PC-9 (cell line): ENCODE data around the gene PABPC4L. TPM values are rescaled to one million over a fixed set of nuclear protein-coding genes. Genes with fewer than 3 reads are reported as not detected.

Experiments
- BruUV-seq: library from RNA; stranded (reverse); fragments of 400-500 nt; replicated peaks from 2 replicates; lab custom pipeline; 2021; lab: Mats Ljungman, UMichigan
- CTCF ChIA-PET: fragments of 300-600 bp; sonication (Branson Sonifier 250); formaldehyde crosslinking; loops from one replicate; lab custom pipeline; 2022; ENCODE audit warnings: antibody characterized with exemption; lab: Charles Lee
- POLR2A ChIA-PET: fragments of 300-600 bp; sonication (Branson Sonifier 250); formaldehyde crosslinking; loops from one replicate; lab custom pipeline; 2022; ENCODE audit warnings: antibody characterized with exemption; ENCODE audit not compliant: unreplicated experiment; lab: Charles Lee
- DNase-seq, 2 experiments: peaks; one replicate each; pipeline versions ENCODE4 v3.0.0 to v3.0.0-alpha.2; 2015 to 2022; ENCODE audit warnings: mixed read lengths in 1 of 2
- H2AFZ ChIP-seq: fragments of 200-600 bp; sonication (generic); 2 replicates; pipeline ENCODE4 v1.8.1; 2017; ENCODE audit warnings: antibody characterized with exemption
- H3F3A ChIP-seq: fragments of 200-600 bp; sonication (generic); 2 replicates; pipeline ENCODE4 v1.8.1; 2017; ENCODE audit warnings: antibody characterized with exemption, mild to moderate bottlenecking, low read depth; ENCODE audit not compliant: insufficient read depth
- H3K27ac ChIP-seq: fragments of 200-600 bp; sonication (generic); 2 replicates; pipeline ENCODE4 v1.6.1; 2016; ENCODE audit warnings: mixed run types
- H3K27me3 ChIP-seq: fragments of 200-600 bp; sonication (generic); 2 replicates; pipeline ENCODE4 v1.6.1; 2016; ENCODE audit warnings: low read depth, mixed run types; ENCODE audit not compliant: insufficient read depth
- H3K36me3 ChIP-seq: fragments of 200-600 bp; sonication (generic); 2 replicates; pipeline ENCODE4 v1.6.1; 2016; ENCODE audit warnings: low read depth, mixed run types
- H3K4me1 ChIP-seq: fragments of 200-600 bp; sonication (generic); replicated peaks from 2 replicates; pipeline ENCODE4 v1.6.1; 2016; ENCODE audit warnings: mixed run types; ENCODE audit not compliant: insufficient read depth
- H3K4me2 ChIP-seq: fragments of 200-600 bp; sonication (generic); 2 replicates; pipeline ENCODE4 v1.6.1; 2017; ENCODE audit warnings: mixed run types
- H3K4me3 ChIP-seq: fragments of 200-600 bp; sonication (generic); 2 replicates; pipeline ENCODE4 v1.6.1; 2016; ENCODE audit warnings: mixed run types
- H3K79me2 ChIP-seq: fragments of 200-600 bp; sonication (generic); 2 replicates; pipeline ENCODE4 v1.6.1; 2017; ENCODE audit warnings: low read depth, mixed run types
- H3K9me2 ChIP-seq: fragments of 200-600 bp; sonication (generic); 2 replicates; pipeline ENCODE4 v1.8.1; 2017; ENCODE audit warnings: mild to moderate bottlenecking; ENCODE audit not compliant: insufficient read depth
- H3K9me3 ChIP-seq: fragments of 200-600 bp; sonication (generic); 2 replicates; pipeline ENCODE4 v1.8.1; 2016; ENCODE audit warnings: low read depth; ENCODE audit not compliant: insufficient read depth
- H4K20me1 ChIP-seq: fragments of 200-600 bp; sonication (generic); 2 replicates; pipeline ENCODE4 v1.8.1; 2017; ENCODE audit not compliant: insufficient read depth
- CTCF ChIP-seq: fragments of 200-600 bp; sonication (generic); conservative IDR thresholded peaks from 2 replicates; pipeline ENCODE4 v1.6.1; 2017; ENCODE audit warnings: mixed run types, antibody characterized with exemption, mild to moderate bottlenecking, moderate library complexity
- EZH2 ChIP-seq: fragments of 200-600 bp; sonication (generic); IDR thresholded peaks from 2 replicates; pipeline ENCODE4 v1.8.0; 2017; ENCODE audit warnings: antibody characterized with exemption, low read depth
- intact Hi-C: fragments of 100-400 bp; cut with micrococcal nuclease; formaldehyde crosslinking; loops from one replicate; pipeline ENCODE4 v1.10.0; 2022; ENCODE audit not compliant: unreplicated experiment
- total RNA-seq: library from RNA; stranded (reverse); gene quantifications from 2 replicates; pipeline ENCODE4 v1.2.3, GENCODE V29; 2021

PABPC4L gene
- total RNA-seq, 1 experiment from 2014 or later, result 0.96 TPM

GRCh38 chr4:134160211-134160610, 41.4 kb downstream of the PABPC4L start:
- Histone ChIP-seq H3K36me3 (no peaks in the 10 kb centered on the region), H3K4me1 (no peaks in the 10 kb centered on the region), H4K20me1 (no peaks in the 10 kb centered on the region), H2AFZ (no peak overlapping the region), H3K9me3 (no peaks in the 10 kb centered on the region), H3K9me2 (no peaks in the 10 kb centered on the region), H3K27me3 (no peaks in the 10 kb centered on the region), H3K4me3 (no peak overlapping the region), H3K4me2 (no peak overlapping the region), H3F3A (no peaks in the 10 kb centered on the region), H3K79me2 (no peaks in the 10 kb centered on the region), H3K27ac (no peak overlapping the region)
- CTCF ChIA-PET, result no interaction called here
- DNase-seq, result no peak
- intact Hi-C loops, result no loop called here
- no peak for TF ChIP-seq EZH2
- no peak for TF ChIP-seq CTCF
- POLR2A ChIA-PET, result no interaction called here
- no TSS peak for BruUV-seq

GRCh38 chr4:134154097-134154496, 47.5 kb downstream of the PABPC4L start:
- Histone ChIP-seq H3K79me2 (no peaks in the 10 kb centered on the region), H3K27me3 (no peaks in the 10 kb centered on the region), H3F3A (no peaks in the 10 kb centered on the region), H3K9me2 (no peaks in the 10 kb centered on the region), H3K9me3 (no peaks in the 10 kb centered on the region), H2AFZ (no peak overlapping the region), H3K27ac (no peak overlapping the region), H3K4me2 (no peak overlapping the region), H3K4me1 (no peaks in the 10 kb centered on the region), H3K36me3 (no peaks in the 10 kb centered on the region), H3K4me3 (no peak overlapping the region), H4K20me1 (no peaks in the 10 kb centered on the region)
- CTCF ChIA-PET, result no interaction called here
- no peak for DNase-seq
- no TSS peak for BruUV-seq
- intact Hi-C loops, result no loop called here
- POLR2A ChIA-PET, result no interaction called here
- no peak for TF ChIP-seq CTCF
- no peak for TF ChIP-seq EZH2

- Histone ChIP-seq H3K4me1 (no peaks in the 10 kb centered on the region), H4K20me1 (no peaks in the 10 kb centered on the region), H3K4me2 (no peak overlapping the region), H3K4me3 (no peak overlapping the region), H3K9me2 (no peaks in the 10 kb centered on the region), H3K9me3 (no peaks in the 10 kb centered on the region), H3K27me3 (no peaks in the 10 kb centered on the region), H3K36me3 (no peaks in the 10 kb centered on the region), H3K79me2 (no peaks in the 10 kb centered on the region), H3K27ac (no peak overlapping the region), H3F3A (no peaks in the 10 kb centered on the region), H2AFZ (no peak overlapping the region)
- ChIA-PET CTCF (no interaction called here), POLR2A (no interaction called here)
- no peak for DNase-seq
- BruUV-seq, result no TSS peak
- intact Hi-C loops, result no loop called here
- TF ChIP-seq EZH2, result no peak
- TF ChIP-seq CTCF, result no peak
These were observed 53.6 kb downstream of the PABPC4L start for GRCh38 chr4:134147941-134148340.
